NCI-H1417 treated with DMSO at 0.1 percent for 48 hours (cell line): ENCODE data around the gene RPL29.
"Not testable (repeated sequence)": the region's sequence is repeated elsewhere in the genome, so short reads cannot be mapped to it uniquely, and the experiment has no call there.

Experiments
- DNase-seq: peaks from one replicate; lab custom pipeline; 2025; lab: John Stamatoyannopoulos, UW

RPL29 gene

DNA sequence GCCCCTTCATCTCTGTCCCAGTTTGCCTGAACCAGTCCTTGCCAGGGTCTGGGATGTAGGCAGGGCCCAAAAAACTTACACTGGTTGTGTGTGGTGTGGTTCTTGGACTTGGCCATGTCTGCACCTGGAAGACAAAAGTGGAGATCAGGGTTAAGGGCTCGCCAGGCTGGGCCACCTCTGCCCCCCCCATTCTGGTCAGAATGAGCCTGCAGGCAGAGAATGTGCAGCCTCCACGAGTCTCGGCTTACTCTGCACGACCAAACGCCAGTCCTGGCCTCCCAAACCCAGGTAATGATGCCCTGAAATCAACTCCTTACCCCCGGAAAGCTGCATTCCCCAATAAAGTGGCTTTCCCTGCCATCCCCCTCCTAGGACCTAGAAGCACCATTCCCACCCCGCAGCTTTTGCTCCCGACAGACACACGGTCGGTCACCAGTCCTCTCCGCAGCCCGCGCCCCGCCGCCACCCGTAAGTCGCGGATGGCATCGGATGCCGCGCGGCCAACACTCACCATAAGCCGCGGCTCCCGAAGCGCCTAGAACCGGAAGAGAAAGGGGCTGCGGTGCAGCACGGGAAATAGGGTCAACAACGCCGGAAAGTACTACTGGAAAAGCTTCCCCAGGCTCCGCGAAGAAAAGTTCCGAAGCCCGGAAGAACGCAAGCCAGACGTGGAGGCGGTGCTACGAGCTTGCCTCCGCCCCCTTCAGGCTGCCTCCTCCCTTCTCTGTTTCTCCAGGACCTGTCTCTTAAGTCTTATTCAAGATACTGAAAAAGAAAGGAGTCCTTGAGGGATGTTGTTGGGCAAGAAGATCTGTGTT lies at the start of gene RPL29:
Gene RPL29 (minus strand): TSS at position 550 of the 818 bp plus-strand sequence. CDS start 434 bp downstream, at position 116.
- peak; percentile 60 for DNase-seq

DNA sequence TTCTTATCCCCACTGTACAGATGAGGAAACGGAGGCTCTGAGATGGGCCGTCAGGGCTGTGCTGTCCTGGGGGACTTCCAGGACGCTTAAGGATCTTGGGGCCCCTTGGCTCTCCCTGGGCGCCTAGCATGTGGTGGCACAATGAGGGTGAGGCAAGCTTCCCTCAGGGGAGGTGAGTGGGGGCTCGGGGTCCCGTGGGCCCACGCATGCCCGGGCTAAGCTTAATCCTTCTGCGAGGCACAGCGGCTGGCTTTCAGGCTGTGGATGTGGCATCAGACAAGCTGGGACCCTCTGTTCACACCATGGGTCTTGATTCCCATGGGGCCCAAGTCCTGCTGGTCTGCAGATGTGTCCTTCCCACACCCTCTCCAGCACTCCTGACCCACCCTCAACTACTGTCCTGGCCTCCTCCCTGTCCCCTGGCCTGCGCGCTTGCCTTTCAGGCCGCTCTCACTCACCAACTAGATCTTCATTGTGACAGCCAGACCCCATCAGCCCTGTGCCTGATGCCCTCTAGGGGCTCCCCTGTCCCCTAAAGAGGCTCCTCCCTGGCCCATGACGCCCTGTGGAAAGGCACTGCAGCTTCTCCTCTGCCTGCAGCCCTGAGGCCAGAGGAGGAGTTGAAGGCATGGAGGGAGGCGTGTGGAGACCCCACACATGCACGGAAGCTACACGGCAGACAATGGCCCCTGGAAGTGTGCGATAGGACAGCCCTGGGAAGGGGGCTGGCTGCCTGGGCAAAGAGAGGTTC lies 49.3 kb upstream of the RPL29 start:
- DNase-seq, result no peak

DNA sequence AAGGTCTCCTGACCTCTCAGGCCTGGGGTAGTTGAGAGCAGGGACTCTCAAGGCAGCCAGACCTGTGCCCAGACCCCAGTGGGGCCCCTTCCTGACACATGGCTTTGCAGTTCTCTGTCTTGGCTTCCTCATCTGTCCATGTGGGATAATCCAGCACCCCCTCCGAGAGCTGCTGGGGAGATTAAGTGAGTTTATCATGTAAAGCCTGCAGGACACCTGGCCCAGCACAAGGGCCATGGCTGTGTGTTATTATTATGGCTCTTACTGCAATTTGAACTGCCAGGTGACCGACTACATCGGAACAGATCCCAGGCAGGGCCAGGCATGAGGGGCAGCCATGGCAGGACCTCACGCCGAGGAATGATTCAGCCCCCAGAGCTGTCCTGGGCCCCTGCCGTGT lies 48.1 kb upstream of the RPL29 start:
- DNase-seq, result no peak

DNA sequence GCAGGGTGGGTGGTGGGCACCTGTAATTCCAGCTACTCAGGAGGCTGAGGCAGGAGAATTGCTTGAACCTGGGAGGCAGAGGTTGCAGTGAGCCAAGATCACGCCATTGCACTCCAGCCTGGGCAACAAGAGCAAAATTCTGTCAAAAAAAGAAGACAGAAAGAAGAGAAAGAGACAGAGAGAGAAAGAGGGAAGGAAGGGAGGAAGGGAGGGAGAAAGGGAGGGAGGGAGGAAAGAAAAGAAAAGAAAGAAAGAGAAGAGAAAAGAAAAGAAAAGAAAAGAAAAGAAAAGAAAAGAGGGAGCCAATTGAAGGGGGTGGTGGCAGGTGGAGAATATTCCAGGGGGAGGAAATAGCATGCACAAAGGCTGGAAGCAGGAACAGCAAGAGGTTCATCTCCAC lies 47.3 kb upstream of the RPL29 start:
- DNase-seq, result not testable (repeated sequence)

DNA sequence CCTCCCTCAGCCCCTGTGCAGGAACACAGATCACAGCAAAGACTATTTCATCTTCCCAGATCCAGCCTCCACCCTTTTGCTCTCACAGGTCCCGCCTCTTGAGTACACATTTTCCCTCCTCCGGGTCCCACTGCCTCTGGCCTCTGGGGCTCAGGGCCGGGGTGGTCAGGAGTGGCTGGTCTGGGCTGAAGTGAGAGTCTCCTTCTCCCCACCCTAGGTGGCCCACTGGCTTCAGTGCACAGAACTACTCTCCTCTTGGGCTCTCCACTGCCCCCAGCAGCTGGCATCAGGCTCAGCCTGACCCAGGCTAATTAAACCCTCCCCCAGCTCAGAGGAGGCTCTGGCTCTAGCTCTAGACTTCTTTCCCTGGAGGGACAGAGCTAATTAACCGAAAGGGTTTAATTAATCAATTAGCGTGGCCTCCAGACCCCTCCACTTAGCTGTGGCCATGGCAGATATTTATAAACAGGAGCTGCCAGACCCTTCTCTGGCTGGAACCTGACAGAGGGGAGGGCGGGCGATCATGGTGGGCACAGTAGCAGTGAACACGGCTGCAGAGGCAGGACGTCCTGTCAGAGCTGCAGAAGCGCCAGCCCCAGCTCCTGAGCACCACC lies 45.5 kb upstream of the RPL29 start:
- DNase-seq, result no peak

DNA sequence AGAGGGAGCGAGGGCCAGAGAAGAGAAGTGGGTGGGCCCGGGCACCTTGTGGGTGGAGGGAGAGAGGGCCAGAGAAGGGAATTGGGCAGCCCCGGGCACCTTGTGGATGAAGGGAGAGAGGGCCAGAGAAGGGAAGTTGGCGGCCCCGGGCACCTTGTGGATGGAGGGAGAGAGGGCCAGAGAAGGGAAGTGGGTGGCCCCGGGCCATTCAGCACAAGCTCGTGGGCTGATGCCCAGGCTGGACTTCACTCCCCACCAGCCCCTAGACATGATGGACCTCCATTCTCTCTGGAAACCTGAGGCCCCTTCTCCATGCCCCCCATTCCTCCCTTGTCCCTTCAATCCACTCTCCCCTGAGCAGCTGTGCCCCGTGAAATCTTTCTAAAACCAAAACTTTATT lies 44.9 kb upstream of the RPL29 start:
- DNase-seq, result no peak

DNA sequence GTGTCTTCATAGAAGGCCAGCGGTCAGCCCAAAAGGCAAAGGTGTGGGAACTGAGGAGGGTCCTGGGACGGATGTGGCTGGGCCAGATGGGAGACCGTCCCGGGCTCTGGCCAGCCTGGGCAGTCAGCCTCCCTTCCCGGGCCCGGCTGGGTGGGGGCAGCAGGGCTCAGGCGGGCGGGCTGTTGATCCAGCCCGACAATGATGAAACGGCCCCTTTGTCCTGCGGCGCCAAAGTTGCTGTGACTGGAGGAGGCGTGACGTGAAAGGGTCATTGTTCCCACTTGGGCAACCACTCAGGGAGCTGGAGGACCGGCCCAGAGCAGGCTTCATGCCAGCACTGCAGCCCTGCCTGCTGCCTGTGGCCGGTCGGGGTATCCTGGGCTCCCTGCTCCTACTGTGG lies 44.2 kb upstream of the RPL29 start:
- no peak for DNase-seq

DNA sequence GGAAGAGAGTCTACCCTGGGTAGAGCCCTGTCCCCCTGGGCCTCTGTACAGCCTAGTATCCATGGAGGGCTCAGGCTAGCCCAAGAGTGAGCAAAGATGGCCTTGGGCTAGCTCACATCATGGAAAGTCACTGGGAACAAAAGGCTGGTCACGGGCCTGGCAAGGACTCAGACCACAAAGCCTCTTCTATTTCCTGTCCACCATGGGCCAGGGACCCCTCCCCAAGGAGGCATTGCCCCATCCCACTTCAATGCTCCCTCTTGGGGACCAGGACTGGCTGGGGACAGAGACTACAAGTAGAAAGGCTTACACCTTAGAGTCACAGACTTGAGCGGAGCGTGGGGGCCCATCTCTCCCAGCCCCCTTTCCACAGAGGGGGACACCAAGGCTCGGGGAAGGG lies 43.7 kb upstream of the RPL29 start:
- DNase-seq, result no peak

DNA sequence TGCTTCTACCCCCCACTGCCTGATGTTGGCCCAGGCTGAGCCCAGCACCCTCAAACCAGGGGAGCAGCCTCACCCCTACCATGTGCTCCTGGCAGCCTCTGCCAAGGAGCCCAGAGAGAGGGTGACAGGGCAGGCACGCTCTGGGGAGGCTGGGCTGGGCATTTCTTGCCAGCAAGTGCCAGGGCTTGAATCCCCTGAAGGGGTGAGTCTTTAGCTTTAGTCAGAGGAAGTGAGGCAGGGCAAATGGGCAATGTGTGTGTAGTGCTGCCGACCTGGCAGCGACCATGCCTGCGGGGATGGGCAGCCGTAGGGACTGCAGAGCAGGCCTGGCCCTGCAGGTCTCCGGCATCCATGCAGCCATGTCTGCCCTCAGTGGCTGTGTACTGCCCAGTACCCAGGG lies 42.5 kb upstream of the RPL29 start:
- no peak for DNase-seq

DNA sequence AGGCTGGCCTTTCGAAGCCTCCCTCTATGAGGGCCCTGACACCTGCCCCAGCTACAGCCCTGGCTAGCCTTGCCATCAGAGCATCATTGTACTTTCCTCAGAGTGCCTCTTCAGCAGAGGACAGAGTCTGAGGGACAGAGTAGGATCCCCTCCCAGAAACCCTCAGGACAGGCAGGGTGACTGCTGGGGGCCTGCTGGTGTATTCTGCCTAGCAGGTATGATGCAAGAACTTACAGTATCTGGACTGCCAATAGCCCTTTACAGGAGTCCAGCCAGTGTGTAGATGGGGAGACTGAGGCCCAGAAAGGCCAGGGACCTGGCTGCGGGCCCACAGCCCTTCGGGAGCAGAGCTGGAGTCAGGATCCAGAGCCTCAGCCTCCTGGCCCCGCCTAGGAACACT lies 41.6 kb upstream of the RPL29 start:
- DNase-seq, result no peak

DNA sequence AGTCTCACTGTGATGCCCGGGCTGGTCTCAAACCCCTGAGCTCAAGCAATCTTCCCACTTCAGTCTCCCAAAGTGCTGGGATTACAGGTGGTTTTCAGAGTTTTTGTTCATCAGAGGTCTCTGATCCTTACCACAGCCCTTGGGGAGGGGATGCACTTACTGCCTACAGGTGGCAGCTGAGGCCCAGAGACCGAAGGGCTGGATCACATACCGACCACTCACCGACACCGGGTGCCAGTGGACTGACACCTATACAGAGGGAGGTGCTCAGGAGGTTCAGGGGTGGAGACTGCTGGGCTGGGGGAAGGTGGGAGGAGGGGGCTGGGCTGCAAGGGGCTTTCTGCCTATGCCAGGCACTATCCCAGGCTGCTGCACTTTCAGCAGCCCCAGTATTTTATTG lies 41.1 kb upstream of the RPL29 start:
- DNase-seq, result no peak

DNA sequence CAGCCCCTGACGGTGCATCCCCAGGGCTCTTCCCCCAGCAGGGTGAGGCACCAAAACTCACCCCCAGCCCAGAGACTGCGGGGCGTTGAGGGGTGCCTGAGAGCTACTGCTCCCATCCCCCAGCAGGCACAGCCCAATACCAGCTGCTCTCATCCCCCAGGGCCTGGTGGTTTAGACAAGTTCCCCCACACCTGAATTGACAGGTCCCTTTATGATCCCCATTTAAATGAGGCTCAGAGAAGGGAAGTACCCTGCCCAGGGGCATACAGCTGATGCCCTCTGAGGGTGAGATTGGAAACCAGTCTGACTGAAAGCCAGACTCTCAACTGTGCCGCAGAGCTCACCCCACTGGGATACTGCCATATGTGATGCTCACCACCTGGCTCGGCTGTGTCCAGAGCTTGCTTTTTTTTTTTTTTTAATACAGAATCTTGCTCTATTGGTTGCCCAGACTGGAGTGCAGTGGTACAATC lies 40.6 kb upstream of the RPL29 start:
- DNase-seq, result no peak

DNA sequence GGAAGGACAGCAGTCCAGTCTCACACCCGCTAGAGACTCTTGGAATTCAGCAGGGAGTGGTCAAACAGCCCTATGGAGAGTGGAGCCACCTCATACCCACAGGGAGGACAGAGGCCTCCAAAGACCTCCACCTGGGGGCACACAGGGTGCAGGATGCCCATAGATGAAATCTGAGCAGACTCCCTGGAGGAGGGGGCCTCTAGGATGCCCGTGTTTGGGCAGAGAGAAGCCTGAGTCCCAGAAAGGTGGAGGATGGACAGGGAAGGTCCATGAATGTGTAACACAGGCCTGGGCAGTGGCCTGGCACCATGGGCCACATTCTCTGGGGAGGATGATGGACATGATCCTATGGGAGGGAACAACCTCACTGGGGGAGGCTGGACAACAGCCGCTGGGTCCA lies 39.0 kb upstream of the RPL29 start:
- no peak for DNase-seq

DNA sequence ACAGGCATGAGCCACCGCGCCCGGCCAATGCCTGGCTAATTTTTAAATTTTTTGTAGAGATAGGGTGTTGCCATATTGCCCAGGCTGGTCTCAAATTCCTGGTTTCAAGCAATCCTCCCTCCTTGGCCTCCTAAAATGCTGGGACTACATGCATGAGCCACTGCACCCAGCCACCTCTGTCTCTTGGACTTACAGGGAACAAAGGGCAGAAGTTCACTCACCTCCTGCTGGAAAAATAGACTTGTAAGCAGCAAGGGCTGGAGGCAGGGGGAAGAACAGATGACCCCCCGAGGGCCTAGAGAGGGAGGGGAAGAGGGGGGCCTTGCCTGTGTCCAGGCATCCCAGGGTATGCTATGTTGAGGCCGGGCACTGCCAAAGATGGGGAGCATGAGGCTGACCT lies 38.5 kb upstream of the RPL29 start:
- DNase-seq, result no peak

DNA sequence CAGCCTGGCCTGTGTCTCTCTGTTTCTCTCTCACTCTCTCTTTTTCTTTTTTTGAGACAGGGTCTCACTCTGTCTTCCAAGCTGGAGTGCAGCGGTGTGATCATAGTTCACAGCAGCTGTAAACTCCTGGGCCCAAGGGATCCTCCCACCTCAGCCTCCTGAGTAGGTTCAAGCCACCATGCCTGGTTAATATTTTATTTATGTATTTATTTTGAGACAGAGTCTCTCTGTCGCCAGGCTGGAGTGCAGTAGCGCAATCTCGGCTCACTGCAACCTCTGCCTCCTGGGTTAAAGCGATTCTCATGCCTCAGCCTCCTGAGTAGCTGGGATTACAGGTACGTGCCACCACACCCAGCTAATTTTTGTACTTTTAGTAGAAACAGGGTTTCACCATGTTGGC lies 38.1 kb upstream of the RPL29 start:
- DNase-seq, result not testable (repeated sequence)

DNA sequence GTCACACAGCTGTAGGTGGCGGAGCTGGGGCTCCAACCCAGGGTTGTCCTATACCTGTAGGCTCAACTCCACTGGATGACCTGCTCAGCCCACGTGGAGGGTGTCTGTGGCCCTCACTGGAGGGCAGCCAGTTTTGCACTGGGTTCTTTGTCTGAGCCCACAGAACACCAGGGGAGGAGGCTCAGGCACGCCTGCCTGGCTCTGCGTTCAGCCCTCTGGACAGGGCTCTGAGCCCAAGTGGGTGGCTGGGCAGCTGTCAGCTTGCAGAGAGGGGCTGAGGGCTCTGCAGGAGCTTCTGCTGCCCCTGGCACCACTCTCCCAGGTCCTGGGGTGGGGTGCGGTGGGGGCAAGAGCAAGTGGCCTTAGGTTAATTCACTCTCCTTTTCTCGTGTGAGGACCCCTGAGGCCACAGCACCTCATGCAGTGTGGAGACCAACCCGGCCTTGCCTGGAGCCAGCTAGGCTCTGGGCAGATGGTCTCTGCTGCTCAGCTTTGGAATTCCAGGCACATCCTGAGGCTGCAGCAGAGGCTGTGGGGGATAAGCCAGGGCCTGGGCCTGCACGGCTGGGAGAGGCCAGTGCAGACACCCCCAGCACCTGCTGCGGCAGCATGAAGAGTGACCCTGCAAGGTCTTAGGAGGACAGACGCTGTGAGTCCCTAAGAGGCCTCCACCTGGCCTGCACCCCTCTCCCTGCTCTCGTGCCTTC lies 37.2 kb upstream of the RPL29 start:
- DNase-seq, result no peak

DNA sequence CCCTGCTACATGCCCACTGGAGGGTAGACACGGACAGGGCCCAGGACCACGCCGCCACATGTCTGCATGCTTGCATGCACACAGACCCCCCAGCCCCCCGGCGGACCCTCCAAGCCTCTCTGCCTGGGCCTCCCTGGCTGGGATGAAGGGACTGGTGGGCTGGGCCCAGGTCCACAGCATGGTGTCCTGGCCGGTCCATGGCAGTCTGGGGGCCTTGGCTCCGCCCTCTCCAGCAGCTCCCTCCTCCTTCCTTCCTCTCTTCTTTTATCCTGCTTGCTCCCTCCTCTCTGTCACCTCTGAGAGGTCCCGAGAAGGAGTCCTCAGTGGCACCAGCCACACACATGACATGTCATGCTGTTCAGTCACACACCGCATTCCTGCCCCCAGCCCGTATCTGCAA lies 36.2 kb upstream of the RPL29 start:
- DNase-seq, result no peak

DNA sequence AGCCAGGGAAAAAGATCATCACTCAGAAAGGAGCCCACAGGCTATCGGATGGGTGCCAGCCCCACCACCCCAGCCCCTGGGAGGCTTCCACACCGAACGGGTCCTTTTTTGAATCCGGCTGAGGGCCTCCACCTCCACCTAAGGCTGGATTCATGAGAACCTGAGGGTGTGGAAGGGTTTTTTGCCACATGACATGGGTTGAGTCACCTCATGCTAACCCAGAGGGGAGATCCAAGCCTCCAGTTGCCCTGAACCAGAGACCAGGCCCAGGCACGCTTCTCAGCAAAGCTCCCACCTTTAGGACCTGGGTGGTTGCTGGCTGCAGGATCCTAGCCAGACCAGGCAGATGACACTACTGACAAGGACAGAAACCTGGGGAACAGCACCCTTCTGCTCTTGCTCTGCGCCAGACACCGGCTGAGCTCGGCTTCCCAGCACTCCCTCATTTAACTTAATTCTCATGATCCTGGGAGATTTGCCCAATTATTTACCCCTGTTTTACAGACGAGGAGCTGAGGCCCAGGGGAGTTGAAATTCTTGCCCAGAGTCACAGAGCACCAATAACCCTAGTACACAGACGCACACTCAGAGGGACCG lies 35.1 kb upstream of the RPL29 start:
- DNase-seq, result no peak

DNA sequence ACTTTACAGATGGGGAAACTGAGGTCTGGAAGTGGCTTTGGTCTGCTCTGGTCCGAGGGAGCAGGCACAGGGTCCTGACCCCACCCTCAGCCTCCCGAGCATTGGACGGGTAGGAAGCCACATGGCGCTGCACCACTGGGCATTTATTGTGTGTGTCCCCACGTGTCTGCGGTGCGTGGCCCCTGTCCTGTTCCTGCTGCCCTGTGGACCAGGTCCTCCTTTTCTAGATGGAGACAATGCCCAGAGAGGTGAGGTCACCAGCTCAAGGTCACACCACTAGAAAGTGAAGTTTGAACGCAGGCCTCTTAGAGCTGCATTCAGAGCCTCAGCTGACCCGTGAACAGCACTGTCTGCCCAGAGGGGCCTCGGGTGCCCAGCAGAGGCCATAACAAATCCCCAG lies 33.8 kb upstream of the RPL29 start:
- no peak for DNase-seq

DNA sequence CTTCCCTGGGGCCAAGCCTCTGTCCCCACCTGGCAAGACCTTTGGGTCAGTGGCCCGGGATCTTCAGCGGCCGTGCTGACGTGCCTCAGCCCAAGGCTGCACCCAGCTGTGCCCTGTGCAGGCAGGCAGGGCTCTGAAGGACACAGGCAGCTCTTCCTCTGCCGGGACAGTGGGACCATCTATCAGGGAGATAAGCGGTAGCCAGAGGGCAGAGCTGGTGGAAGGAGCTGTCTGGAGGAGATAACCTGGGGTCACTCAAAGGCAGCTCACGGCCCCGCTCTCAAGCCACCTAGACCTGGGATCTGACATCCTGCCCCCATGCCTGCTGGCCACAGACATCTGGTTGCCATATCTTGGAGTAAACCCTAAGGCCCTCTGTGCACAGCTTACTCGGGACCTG lies 33.4 kb upstream of the RPL29 start:
- DNase-seq, result no peak

DNA sequence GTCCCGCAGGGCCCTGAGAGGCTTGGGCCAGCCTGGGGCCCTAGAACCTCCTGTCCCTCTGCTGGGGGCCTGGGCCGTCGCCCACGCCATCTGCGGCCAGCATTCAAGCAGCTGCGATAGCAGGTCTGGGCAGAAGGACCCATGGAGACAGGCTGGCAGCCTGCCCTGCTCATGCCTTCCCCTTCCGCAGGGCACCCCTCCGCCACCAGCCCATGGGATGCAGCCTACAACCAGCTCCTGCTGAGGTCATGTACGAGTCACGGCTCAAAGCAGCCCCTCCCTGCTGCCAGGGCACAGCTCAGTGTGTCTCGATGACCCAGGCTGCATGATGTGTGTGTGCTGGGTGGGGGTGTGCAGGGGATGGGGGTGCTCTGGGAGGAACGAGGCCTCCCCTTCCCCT lies 32.9 kb upstream of the RPL29 start:
- DNase-seq, result no peak

DNA sequence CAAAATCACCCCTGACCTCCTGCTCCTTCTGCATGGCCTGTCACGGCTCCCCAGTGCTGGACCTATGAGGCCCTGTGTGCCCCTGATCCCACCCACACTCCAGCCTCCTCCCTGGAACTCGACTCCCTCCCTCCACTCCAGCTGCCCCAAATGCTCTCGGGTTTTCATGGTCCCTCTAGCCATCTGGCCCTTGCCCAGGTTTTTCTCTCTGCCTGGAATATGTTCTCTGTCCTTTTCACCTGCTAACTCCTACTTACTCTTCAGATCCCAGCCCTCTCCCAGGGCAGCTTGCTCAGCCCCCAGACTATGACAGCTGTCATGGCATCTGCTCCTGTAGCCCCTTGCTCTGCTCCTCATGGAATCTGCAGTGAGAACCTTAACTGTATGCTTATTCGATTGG lies 30.3 kb upstream of the RPL29 start:
- no peak for DNase-seq
